ENCODE results near the gene PPIP5K1. TPM values are rescaled to one million over a fixed set of nuclear protein-coding genes. Genes with fewer than 3 reads are reported as not detected.

PPIP5K1 gene
- total and polyA plus RNA-seq, 2 of the 4 experiments (the other 2 are of a cell fraction): 12.7 to 14.2 TPM

- H3K27ac ChIP-seq (ENCODE audit: insufficient read depth, low read length): no peak overlapping the region
- no peak overlapping the region for H3K4me3 ChIP-seq (ENCODE audit: insufficient read depth, low read depth, low read length)
- no peak overlapping the region for H4K8ac ChIP-seq (ENCODE audit: low read depth in 2 of 2, low read length in 2 of 2)
- peaks cover 61% of the 10 kb centered on the region for H4K20me1 ChIP-seq (ENCODE audit: insufficient read depth, low read length)
- BruUV-seq (replicated peaks): no TSS peak
- dilution Hi-C loops (cut with HindIII; ENCODE audit: low sequenced_read_pairs, unreplicated experiment): no loop called here
- no peaks in the 10 kb centered on the region for H3K9me3 ChIP-seq (ENCODE audit: control insufficient read depth, insufficient read depth, low read length)
- H2BK15ac ChIP-seq (ENCODE audit: low read depth, low read length): no peak overlapping the region
- H3K56ac ChIP-seq (ENCODE audit: extremely low read depth, insufficient read depth, low read length): no peak overlapping the region
- no peak overlapping the region for H3K4ac ChIP-seq (ENCODE audit: low read depth, low read length)
- no peak overlapping the region for H2AFZ ChIP-seq (replicated peaks; ENCODE audit: low read length, poor library complexity)
- POLR2A ChIA-PET (ENCODE audit: unreplicated experiment): no interaction called here
- no peak overlapping the region for H4K5ac ChIP-seq (ENCODE audit: low read depth, low read length)
- WGBS, 2 experiments (ENCODE audit: extremely low coverage in 2 of 2, insufficient read length in 1 of 2): 83% methylated on average over 1 of the region's 4 CpGs; no CpG with 5 or more reads in 1 of the 2 experiments
- no peak overlapping the region for H4K91ac ChIP-seq (ENCODE audit: insufficient read depth, low read depth, low read length)
- H3K36me3 ChIP-seq (ENCODE audit: control insufficient read depth, insufficient read depth, low read length): peaks cover 65% of the 10 kb centered on the region
- ATAC-seq (ENCODE audit: low read depth) (no peak), DNase-seq (no peak)
- H3K79me1 ChIP-seq (ENCODE audit: low read depth in 1 of 2, low read length in 2 of 2): peaks cover 23 to 83% of the 10 kb centered on the region in 2 experiments
- H2BK120ac ChIP-seq (ENCODE audit: low read depth, low read length): no peak overlapping the region
- no peak for TF ChIP-seq RCOR1 (IDR thresholded peaks at IDR 0.05; ENCODE audit: insufficient replicate concordance, low read length)
- no peak for TF ChIP-seq CHD1 (IDR thresholded peaks at IDR 0.05; ENCODE audit: low read depth, low read length)
- no peak for TF ChIP-seq RFX5 (IDR thresholded peaks at IDR 0.05; ENCODE audit: low read depth, low read length)
- no peak for TF ChIP-seq CTCF (conservative IDR thresholded peaks at IDR 0.05; ENCODE audit: low read depth, low read length)
- no peak for TF ChIP-seq SMC3 (IDR thresholded peaks at IDR 0.05; ENCODE audit: low read depth, low read length)
- TF ChIP-seq POLR2A (IDR thresholded peaks at IDR 0.05; ENCODE audit: low read depth, low read length): no peak
- no peak for TF ChIP-seq FOS (IDR thresholded peaks at IDR 0.05; ENCODE audit: low read depth, low read length)
- TF ChIP-seq MAFK (IDR thresholded peaks at IDR 0.05; ENCODE audit: low read depth, low read length): no peak
- no peak for TF ChIP-seq BHLHE40 (IDR thresholded peaks at IDR 0.05; ENCODE audit: low read depth, low read length)
- TF ChIP-seq USF2 (IDR thresholded peaks at IDR 0.05; ENCODE audit: low read depth, low read length): no peak
- TF ChIP-seq NFE2L2 (IDR thresholded peaks at IDR 0.05; ENCODE audit: low read depth, low read length): no peak
- no peak for TF ChIP-seq ELK1 (IDR thresholded peaks at IDR 0.05; ENCODE audit: borderline replicate concordance, low read depth, low read length)
- no peak for TF ChIP-seq MAZ (IDR thresholded peaks at IDR 0.05; ENCODE audit: borderline replicate concordance, low read depth, low read length)
- TF ChIP-seq RAD21 (IDR thresholded peaks at IDR 0.05; ENCODE audit: low read length): no peak
- TF ChIP-seq CEBPB (IDR thresholded peaks at IDR 0.05; ENCODE audit: low read depth, low read length): no peak
- TF ChIP-seq MXI1 (IDR thresholded peaks at IDR 0.05; ENCODE audit: borderline replicate concordance, low read depth, low read length): no peak
- no peak overlapping the region for H3K14ac ChIP-seq (replicated peaks; ENCODE audit: low read depth, low read length)
- no peak overlapping the region for H3K9ac ChIP-seq (ENCODE audit: low read depth, low read length)
- CTCF ChIA-PET: no interaction called here
- no peak overlapping the region for H2AK5ac ChIP-seq (ENCODE audit: low read depth, low read length)
- no peak overlapping the region for H3K18ac ChIP-seq (ENCODE audit: low read depth, low read length)
- no peak overlapping the region for H2AK9ac ChIP-seq (replicated peaks; ENCODE audit: low read depth, low read length, poor library complexity)
- H2BK5ac ChIP-seq (ENCODE audit: low read depth, low read length, poor library complexity, severe bottlenecking): no peak overlapping the region
- intact Hi-C loops (cut with micrococcal nuclease): no loop called here
- in situ Hi-C loops (cut with MboI; ENCODE audit: low sequenced_read_pairs): no loop called here
- H3K4me1 ChIP-seq (ENCODE audit: control insufficient read depth, insufficient read depth, low read length): peaks cover 2% of the 10 kb centered on the region; the same call in 1 of the 2 replicates
- no peak overlapping the region for H2BK20ac ChIP-seq (ENCODE audit: low read depth, low read length)
- H3K4me2 ChIP-seq (ENCODE audit: low read depth, low read length): no peak overlapping the region
- H3K23ac ChIP-seq (ENCODE audit: low read depth, low read length): no peak overlapping the region
- peaks cover 44% of the 10 kb centered on the region for H3K9me1 ChIP-seq (ENCODE audit: insufficient read depth, low read length)
- H3K27me3 ChIP-seq (ENCODE audit: control insufficient read depth, insufficient read depth, low read length): no peaks in the 10 kb centered on the region
Measured at GRCh38 chr15:43524254-43524845, 65.7 kb downstream of the PPIP5K1 start.
